ENCODE measurements around the gene TIMP4. TPM values are rescaled to one million over a fixed set of nuclear protein-coding genes. Genes with fewer than 3 reads are reported as not detected.

Gene TIMP4
- total RNA-seq, 2 experiments from 2014 or later, result not detected

- ChIA-PET CTCF (interaction anchor here (1.0 to 4.6 kb wide), 6 partner anchors 9 to 292 kb away, joined by 3 to 17 read pairs (median 3); no protein-coding TSS in a partner anchor), POLR2A (interaction anchor here (0.6 to 1.5 kb wide), 5 partner anchors 9 to 297 kb away, joined by 3 to 5 read pairs (median 3); partner anchors contain the start of gene TSEN2)
These were observed 29.0 kb upstream of the TIMP4 start for GRCh38 chr3:12187448-12188327.

- ChIA-PET POLR2A (interaction anchor here (0.6 to 1.5 kb wide), 4 partner anchors 8 to 298 kb away, joined by 3 to 5 read pairs (median 4); partner anchors contain the start of gene TSEN2), CTCF (interaction anchor here (1.0 to 4.6 kb wide), 3 partner anchors 10 to 293 kb away, joined by 3 to 17 read pairs (median 3); no protein-coding TSS in a partner anchor)
These were observed 28.0 kb upstream of the TIMP4 start for GRCh38 chr3:12186515-12187286.

GRCh38 chr3:12186046-12186445 lies 27.3 kb upstream of the TIMP4 start:
- ChIA-PET CTCF (interaction anchor here (4.6 kb wide), 1 partner anchor 10 kb away, joined by 17 read pairs; no protein-coding TSS in a partner anchor), POLR2A (no interaction called here)

- ChIA-PET CTCF (interaction anchor here (4.6 kb wide), 1 partner anchor 9 kb away, joined by 17 read pairs; no protein-coding TSS in a partner anchor), POLR2A (no interaction called here)
These were observed 26.5 kb upstream of the TIMP4 start for GRCh38 chr3:12185172-12185710.

- ChIA-PET POLR2A (no interaction called here), CTCF (interaction anchor here (1.0 to 4.6 kb wide), 3 partner anchors 8 to 295 kb away, joined by 3 to 17 read pairs (median 4); no protein-coding TSS in a partner anchor)
These were observed 25.8 kb upstream of the TIMP4 start for GRCh38 chr3:12184541-12184940.

GRCh38 chr3:12182687-12183441 lies 24.2 kb upstream of the TIMP4 start:
- ChIA-PET POLR2A (no interaction called here), CTCF (no interaction called here)

GRCh38 chr3:12181806-12182205 lies 23.1 kb upstream of the TIMP4 start:
- ChIA-PET POLR2A (no interaction called here), CTCF (no interaction called here)

- ChIA-PET POLR2A (no interaction called here), CTCF (interaction anchor here (1.5 kb wide), 1 partner anchor 46 kb away, joined by 3 read pairs; no protein-coding TSS in a partner anchor)
These were observed 22.6 kb upstream of the TIMP4 start for GRCh38 chr3:12181301-12181700.

- ChIA-PET POLR2A (no interaction called here), CTCF (interaction anchor here (1.5 kb wide), 1 partner anchor 45 kb away, joined by 3 read pairs; no protein-coding TSS in a partner anchor)
These were observed 21.9 kb upstream of the TIMP4 start for GRCh38 chr3:12180631-12181030.

GRCh38 chr3:12180218-12180617 lies 21.5 kb upstream of the TIMP4 start:
- ChIA-PET CTCF (interaction anchor here (1.5 kb wide), 1 partner anchor 45 kb away, joined by 3 read pairs; no protein-coding TSS in a partner anchor), POLR2A (no interaction called here)

GRCh38 chr3:12179441-12179840 lies 20.7 kb upstream of the TIMP4 start:
- ChIA-PET CTCF (interaction anchor here (1.3 kb wide), 1 partner anchor 9 kb away, joined by 3 read pairs; no protein-coding TSS in a partner anchor), POLR2A (no interaction called here)

GRCh38 chr3:12178091-12178820 lies 19.5 kb upstream of the TIMP4 start:
- CTCF ChIA-PET, result interaction anchor here (0.7 to 4.3 kb wide), 5 partner anchors 9 to 320 kb away, joined by 3 to 26 read pairs (median 3); no protein-coding TSS in a partner anchor
- POLR2A ChIA-PET, result interaction anchor here (0.6 kb wide), 1 partner anchor 9 kb away, joined by 3 read pairs; no protein-coding TSS in a partner anchor

GRCh38 chr3:12177126-12177525 lies 18.4 kb upstream of the TIMP4 start:
- ChIA-PET CTCF (interaction anchor here (0.7 to 4.3 kb wide), 4 partner anchors 9 to 303 kb away, joined by 3 to 26 read pairs (median 11); no protein-coding TSS in a partner anchor), POLR2A (no interaction called here)

GRCh38 chr3:12175844-12176453 lies 17.2 kb upstream of the TIMP4 start:
- ChIA-PET CTCF (interaction anchor here (0.7 to 4.3 kb wide), 10 partner anchors 11 to 307 kb away, joined by 3 to 26 read pairs (median 4); no protein-coding TSS in a partner anchor), POLR2A (interaction anchor here (0.6 kb wide), 1 partner anchor 11 kb away, joined by 3 read pairs; no protein-coding TSS in a partner anchor)

GRCh38 chr3:12175137-12175593 lies 16.5 kb upstream of the TIMP4 start:
- POLR2A ChIA-PET, result no interaction called here
- CTCF ChIA-PET, result interaction anchor here (0.8 to 4.3 kb wide), 7 partner anchors 12 to 309 kb away, joined by 3 to 26 read pairs (median 5); partner anchors contain the start of gene TSEN2

- ChIA-PET POLR2A (no interaction called here), CTCF (no interaction called here)
These were observed 11.5 kb upstream of the TIMP4 start for GRCh38 chr3:12170207-12170606.

- POLR2A ChIA-PET, result no interaction called here
These were observed 7.2 kb upstream of the TIMP4 start for GRCh38 chr3:12165909-12166308.

More at GRCh38 chr3:12165909-12166308, 7.2 kb upstream of the TIMP4 start:
- CTCF ChIA-PET, result no interaction called here
